ENCODE data around the gene PTBP2.

- TF ChIP-seq CTCF (IDR thresholded peaks at IDR 0.05; ENCODE audit: borderline replicate concordance, extremely low read depth, low read length, poor library complexity, severe bottlenecking) (no peak), EZH2 (IDR thresholded peaks at IDR 0.05; ENCODE audit: borderline replicate concordance, low read depth, low read length, severe bottlenecking) (no peak)
These were observed 42.9 kb downstream of the PTBP2 start for GRCh38 chr1:96764469-96764868.
